ENCODE data around the gene VTI1A. TPM values are rescaled to one million over a fixed set of nuclear protein-coding genes. Genes with fewer than 3 reads are reported as not detected.

Gene VTI1A
- total and polyA plus RNA-seq, 9 of the 15 experiments (the other 6 are each of a cell fraction or from before 2014, with no cell fraction given), result 9.3 to 21.4 (median 16.0) TPM

GRCh38 chr10:112524641-112525040 is 77.6 kb downstream of the VTI1A start:
- Histone ChIP-seq H3K9me1 (ENCODE audit: control insufficient read depth, insufficient read depth, low read length) (no peaks in the 10 kb centered on the region), H4K20me1 (replicated peaks; ENCODE audit: control insufficient read depth, insufficient read depth, low read length) (no peaks in the 10 kb centered on the region), H3K9ac (ENCODE audit: insufficient read depth in 1 of 2, low read depth in 2 of 2, low read length in 2 of 2) (no peak overlapping the region), H3K36me3 (ENCODE audit: control insufficient read depth, insufficient read depth, low read length) (no peaks in the 10 kb centered on the region), H3K4me3 (no peak overlapping the region), H3K4me1 (replicated peaks in 1 of 2; ENCODE audit: control insufficient read depth in 2 of 2, insufficient read depth in 2 of 2, low read length in 2 of 2) (no peaks in the 10 kb centered on the region; a peak in 1 of 5 replicates), H3K27ac (ENCODE audit: extremely low read depth, low read depth, low read length) (no peak overlapping the region), H3K27me3 (ENCODE audit: control insufficient read depth in 2 of 2, insufficient read depth in 2 of 2, low read length in 2 of 2) (no peaks in the 10 kb centered on the region), H3K79me2 (ENCODE audit: control insufficient read depth, insufficient read depth, low read length) (no peaks in the 10 kb centered on the region), H3K4me2 (ENCODE audit: insufficient read depth, low read length) (no peak overlapping the region), H2AFZ (ENCODE audit: low read depth, low read length) (no peak overlapping the region), H3K9me3 (replicated peaks; ENCODE audit: control insufficient read depth, insufficient read depth, low read depth, low read length) (no peaks in the 10 kb centered on the region)
- ChIA-PET POLR2A (no interaction called here), CTCF (ENCODE audit: low intra/inter-chr PET ratio) (no interaction called here)
- TF ChIP-seq KAT8 (IDR thresholded peaks at IDR 0.05; ENCODE audit: low read depth), result no peak
- no peak for TF ChIP-seq SRSF9 (IDR thresholded peaks at IDR 0.05; ENCODE audit: borderline replicate concordance, low read depth, low read length)
- TF ChIP-seq CXXC5 (CRISPR knock-in tag; IDR thresholded peaks at IDR 0.05), result no peak
- TF ChIP-seq DIDO1 (tag; IDR thresholded peaks at IDR 0.05; ENCODE audit: low read depth), result no peak
- no peak for TF ChIP-seq ZBTB49 (CRISPR knock-in tag; IDR thresholded peaks at IDR 0.05; ENCODE audit: borderline replicate concordance)
- TF ChIP-seq DACH1 (IDR thresholded peaks at IDR 0.05; ENCODE audit: partially characterized antibody), result no peak
- TF ChIP-seq NFRKB (IDR thresholded peaks at IDR 0.05; ENCODE audit: low read depth), result no peak
- no peak for TF ChIP-seq SMARCA4 (IDR thresholded peaks at IDR 0.05)
- TF ChIP-seq HNRNPK (IDR thresholded peaks at IDR 0.05; ENCODE audit: low read depth, low read length, poor library complexity, severe bottlenecking), result no peak
- no peak for TF ChIP-seq ATF3 (IDR thresholded peaks at IDR 0.05)
- no peak for TF ChIP-seq ATF3 (CRISPR knock-in tag; conservative IDR thresholded peaks at IDR 0.05)
- no peak for TF ChIP-seq CGGBP1 (CRISPR knock-in tag; IDR thresholded peaks at IDR 0.05)
- no peak for TF ChIP-seq ARHGAP35 (IDR thresholded peaks at IDR 0.05; ENCODE audit: partially characterized antibody)
- no peak for TF ChIP-seq HIVEP1 (CRISPR knock-in tag; IDR thresholded peaks at IDR 0.05)
- TF ChIP-seq NR2C1 (IDR thresholded peaks at IDR 0.05), result no peak
- no peak for TF ChIP-seq NR2C1 (tag; IDR thresholded peaks at IDR 0.05)
- no peak for TF ChIP-seq POLR2H (tag; IDR thresholded peaks at IDR 0.05; ENCODE audit: low read depth)
- no peak for TF ChIP-seq TAF1 (IDR thresholded peaks at IDR 0.05; ENCODE audit: control insufficient read depth, extremely low read depth, insufficient read depth, low read length, severe bottlenecking)
- no peak for TF ChIP-seq SMAD4 (CRISPR knock-in tag; conservative IDR thresholded peaks at IDR 0.05)
- FAIRE-seq (no peak), ATAC-seq (no peak), DNase-seq (ENCODE audit: extremely low read depth in 1 of 4, low spot score in 3 of 4) (no peak)
- no TSS peak for BruUV-seq (replicated peaks)
- in situ Hi-C loops (cut with MboI), result no loop called here
- intact Hi-C loops (cut with micrococcal nuclease), result no loop called here

Measured in K562 (cell line).